AG08396 (cell line): ENCODE data around the gene GNG8.

Experiments used
- DNase-seq: peaks from one replicate; pipeline ENCODE4 v3.0.0; 2012; ENCODE audit warnings: low spot score, mixed read lengths

Gene GNG8

DNA sequence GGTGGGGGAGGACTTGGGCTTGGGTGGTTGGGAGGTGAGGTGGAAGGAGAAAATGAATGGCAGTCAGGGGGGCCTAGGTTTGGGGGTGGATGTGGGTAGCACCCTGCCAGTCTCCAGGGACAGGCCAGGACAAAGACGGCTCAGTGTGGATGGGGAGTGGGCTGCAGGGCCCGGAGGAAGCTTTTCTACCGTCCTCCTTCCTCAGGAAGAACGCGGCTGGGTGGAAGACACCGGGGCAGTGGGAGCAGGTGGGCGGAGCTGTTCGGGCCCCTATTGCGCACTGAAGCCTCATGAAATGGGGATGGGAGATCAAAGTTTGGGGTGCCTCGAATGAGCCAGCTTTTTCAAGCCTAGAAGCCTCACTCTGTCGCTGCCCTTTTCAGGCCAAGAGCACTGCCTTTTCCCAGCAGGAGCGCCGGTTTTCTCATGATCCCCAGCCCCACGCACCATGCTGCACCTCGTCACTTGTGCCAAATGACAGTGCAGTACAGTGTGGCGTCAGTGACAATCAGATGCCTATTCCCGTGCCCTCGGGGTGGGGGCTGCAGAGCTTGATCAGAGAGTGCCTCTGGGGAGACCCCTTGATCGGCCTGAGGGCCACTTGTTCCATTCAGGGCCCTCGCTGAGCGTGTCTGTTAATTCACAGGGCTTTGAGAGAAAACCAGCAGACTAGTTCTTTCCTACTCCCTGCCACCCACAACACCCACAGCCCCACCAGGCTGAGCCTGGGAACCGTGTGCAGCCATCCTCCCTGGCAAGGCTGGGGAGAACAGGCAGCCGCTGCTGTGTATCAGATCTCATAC is 33.4 kb downstream of the GNG8 start:
- peak; percentile 46 for DNase-seq

DNA sequence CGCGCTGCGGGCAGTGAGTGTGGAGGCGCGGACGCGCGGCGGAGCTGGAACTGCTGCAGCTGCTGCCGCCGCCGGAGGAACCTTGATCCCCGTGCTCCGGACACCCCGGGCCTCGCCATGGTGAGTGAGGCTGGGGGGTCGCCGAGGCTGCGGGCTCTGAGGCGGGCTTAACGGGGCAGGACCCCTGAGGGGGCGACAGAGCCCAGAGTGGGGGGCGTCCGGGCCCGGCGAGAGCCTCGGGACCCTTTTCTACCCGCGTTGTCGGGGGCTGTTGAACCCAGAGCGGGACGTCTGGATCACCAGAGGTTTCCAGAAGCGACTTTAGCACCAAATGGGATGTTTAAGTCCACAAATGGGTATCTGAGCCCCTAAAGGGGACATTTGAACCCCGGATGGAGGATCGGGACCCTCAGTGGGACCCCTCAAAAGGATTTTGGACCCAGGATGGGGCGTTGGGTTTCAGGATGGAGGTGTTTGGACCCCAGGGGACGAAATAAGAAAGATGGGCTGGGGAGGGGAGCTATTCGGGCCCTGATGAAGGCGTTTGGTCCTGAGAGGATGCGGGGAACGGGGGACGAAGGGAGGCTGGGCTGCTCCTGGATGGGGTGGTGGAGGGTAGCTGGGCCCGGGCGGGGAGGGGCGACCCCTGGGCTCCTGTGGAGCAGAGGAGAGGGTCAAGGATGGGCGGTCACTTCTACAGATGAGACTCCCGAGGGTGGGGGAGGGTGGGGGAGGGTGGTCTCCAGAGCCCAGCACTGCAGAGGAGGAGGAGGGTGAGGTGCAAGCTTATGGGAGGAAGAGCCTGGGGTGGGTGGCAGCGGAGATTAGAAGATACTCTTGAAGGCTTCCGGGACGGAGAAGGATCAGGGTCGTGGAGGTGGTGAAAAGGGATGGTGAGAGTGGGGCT is 34.4 kb downstream of the GNG8 start, which contains the start of gene CALM3:
Gene CALM3 (plus strand): TSS at position 13 of the 907 bp plus-strand sequence. CDS start 105 bp downstream, at position 118.
- DNase-seq = peak; percentile 24

DNA sequence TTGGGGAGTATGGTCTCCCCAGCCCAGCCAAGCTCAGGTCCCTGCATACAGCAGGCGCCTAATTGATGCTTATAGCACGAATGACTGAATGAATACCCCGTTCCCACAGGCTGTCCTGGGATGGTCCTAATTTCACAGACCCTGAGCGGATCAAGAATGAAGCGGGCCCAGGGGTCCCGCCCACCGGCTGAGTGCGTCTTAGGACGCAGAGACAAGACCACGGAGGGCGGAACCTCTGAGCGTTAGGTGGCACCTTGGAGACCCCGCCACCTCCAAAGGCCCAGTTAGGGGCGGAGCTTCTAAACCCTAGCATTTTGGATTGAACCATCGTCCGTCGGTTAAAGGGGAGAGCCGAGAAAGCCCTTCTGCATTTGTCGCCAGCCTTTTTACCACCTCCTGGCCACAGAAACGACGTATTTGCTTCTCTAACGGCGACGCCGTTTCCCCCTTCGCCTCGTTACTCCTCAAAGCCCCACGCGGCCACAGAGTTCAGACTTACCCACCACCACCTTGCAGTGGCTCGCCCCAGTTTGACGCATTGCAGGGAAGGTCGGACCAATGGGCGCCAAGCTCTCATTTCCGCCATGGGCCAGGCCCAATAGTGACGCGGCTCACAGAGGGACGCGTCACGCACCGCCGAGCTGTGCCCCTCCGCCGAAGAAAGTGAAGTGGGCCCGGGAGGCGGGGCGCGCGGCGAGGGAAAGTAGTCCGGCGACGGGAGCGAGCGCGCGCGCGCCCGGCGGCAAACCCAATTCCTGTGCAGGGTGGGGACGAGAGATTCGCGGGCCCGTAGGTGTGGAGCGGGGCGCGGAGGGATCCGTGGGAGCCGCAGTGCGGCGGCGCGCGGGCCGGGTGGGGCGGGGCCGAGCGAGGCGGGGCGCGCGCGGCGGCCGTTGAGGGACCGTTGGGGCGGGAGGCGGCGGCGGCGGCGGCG is 35.4 kb downstream of the GNG8 start:
- peak; percentile 98 for DNase-seq

DNA sequence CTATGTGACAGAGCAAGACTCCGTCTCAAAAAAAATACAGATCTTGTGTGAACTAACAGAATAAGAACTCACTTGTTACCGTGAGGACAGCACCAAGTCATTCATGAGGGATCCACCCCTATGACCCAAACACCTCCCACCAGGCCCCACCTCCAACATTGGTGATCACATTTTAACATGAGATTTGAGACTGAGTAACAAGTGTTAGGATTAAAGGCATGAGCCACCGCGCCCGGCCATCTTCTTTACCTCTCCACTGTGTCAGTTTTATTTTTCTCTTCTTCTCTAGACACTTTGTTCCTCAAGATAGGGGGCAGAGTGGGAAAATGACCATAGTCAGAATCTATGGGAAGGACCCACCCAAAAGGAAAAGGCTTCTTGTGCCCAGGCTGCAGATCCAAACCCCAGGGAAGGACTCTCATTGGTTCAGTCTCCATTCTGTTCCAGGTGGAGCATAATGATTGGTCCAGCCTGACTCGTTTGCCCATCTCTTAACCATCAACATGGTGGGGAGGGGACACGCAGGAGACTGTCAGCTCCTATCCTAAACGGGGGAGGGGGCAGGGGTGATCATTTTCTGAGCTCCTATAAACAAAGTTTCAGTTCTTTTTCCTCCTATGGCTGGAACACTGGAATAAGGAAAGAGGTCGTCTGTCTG is 36.2 kb downstream of the GNG8 start:
- DNase-seq = no peak

DNA sequence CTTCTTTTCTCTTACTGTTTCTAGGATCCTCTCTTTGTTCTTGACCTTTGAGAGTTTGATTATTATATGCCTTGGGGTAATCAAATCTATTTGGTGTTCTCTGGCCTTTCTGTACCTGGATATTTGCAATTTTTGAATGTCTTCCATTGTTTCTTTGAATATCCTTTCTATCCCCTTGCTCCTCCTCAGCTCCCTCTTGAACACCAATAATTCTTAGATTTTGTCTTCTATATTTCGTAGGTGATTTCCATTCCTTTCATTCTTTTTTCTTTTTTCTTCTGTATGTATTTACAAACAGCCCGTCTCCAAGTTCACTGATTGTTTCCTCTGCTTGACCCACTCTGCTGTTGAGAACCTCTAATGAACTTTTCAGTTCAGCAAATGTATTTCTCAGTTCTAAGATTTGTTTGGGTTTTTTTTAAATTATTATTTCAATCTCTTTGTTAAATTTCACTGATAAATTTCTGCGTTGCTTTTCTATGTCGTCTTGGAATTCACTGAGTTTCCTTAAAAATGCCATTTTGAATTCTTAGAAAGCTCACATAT is 37.6 kb downstream of the GNG8 start:
- DNase-seq = no peak

DNA sequence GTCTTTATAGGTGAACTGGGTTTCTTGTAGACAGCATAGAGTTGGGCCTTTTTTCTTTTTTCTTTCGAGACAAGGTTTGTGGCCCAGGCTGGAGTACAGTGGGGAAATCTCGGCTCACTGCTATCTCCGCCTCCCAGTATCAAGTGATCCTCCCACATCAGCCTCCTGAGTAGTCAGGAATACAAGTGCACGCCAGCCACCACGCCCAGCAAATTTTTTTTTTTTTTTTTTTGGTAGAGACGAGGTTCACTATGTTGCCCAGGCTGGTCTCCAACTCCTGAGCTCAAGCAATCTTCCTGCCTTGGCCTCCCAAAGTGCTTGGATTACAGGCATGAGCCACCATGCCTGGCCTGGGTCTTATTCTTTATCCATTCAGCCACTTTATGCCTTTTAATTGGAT is 40.0 kb downstream of the GNG8 start:
- no peak for DNase-seq

DNA sequence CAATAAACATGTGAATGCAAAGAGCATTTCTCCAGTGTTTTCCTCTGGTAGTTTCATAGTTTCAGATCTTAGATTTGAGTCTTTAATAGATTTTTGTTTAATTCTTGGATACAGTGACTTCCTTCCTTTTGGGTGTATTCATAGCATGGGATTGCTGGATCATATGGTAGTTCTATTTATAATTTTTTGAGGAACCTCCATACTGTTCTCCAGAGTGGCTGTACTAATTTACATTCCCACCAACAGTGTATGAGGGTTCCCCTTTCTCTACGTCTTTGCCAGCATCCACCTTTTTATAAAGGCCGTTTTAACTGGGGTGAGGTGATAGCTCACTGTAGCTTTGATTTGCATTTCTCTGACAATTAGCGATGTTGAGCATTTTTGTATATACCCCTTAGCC is 44.1 kb downstream of the GNG8 start:
- DNase-seq = no peak

DNA sequence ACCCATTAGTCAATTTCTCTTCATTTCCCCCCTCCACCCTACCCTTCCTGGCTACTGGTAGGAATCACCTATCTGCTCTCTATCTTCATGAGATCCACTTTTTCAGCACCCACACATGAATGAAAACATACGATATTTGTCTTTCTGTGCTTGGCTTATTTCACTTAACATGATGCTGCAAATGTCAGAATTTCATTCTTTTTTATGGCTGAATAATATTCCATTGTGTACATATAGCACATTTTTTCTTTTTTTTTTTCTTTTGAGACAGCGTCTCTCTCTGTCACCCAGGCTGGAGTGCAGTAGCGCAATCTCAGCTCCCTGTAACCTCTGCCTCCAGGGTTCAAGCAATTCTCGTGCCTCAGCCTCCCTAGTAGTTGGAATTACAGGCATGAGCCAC is 44.7 kb downstream of the GNG8 start:
- no peak for DNase-seq

DNA sequence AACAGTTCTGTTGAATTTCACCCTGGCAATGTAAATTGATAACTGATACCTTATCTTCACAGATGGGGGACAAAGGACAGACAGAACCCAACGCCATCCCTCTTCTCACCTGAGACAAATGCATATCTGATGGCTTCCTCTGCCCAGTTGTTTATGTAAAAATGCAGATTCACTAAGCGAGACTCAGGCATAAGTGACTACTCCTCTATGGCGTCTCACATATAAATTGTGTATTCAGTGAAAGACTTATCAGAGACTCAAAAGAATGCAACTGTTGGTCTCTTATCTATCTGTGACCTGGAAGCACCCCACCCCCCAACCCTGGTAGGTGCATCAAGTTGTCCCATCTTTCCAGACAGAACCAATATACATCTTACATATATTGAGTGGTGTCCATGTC is 48.1 kb downstream of the GNG8 start:
- DNase-seq = no peak

DNA sequence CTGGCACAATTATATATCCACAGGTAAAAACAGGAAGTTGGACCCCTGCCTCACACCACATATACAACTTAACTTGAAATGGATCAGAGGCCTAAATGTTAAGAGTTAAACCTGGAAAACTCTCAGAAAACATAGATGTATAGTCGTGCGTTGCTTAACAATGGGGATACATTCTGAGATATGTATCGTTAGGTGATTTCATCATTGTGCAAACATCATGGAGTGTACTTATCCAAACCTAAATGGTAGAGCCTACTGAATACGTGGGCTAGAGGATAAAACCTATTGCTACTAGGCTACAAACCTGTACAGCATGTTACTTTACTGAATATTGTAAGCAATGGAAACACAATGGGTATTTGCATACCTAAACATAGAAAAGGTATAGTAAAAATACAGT is 49.7 kb downstream of the GNG8 start:
- DNase-seq = no peak

DNA sequence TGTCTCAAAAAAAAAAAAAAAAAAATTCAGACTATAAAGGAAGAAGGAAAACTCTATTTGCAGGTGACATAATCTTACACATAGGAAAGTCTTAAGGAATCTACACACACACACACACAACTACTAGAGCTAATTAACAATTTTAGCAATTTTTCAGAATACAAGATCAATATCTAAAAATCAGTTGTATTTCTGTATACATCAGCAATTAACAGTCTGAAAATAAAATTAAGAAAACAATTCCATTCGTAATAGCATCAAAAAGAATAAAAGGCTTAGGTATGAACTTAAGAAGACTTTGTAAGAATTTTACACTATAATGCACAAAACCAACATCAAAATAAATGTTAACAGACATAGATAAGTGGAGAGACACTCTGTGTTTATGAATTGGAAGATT is 50.5 kb downstream of the GNG8 start:
- DNase-seq = no peak
